T-helper 1 cell treated with Interleukin-12 subunit alpha and Interleukin-12 subunit beta and Interleukin-4 antibody, amounts not matched to agents 30 μg/mL and 1 μg/mL, for 36 hours (primary cell): ENCODE measurements around the gene RAD54L.

ENCODE experiments used
- H3K27ac Mint-ChIP-seq: one replicate; pipeline ENCODE4 v1.8.0; 2021; ENCODE audit warnings: mild to moderate bottlenecking, mixed read lengths
- H3K27me3 Mint-ChIP-seq: one replicate; pipeline ENCODE4 v1.8.0; 2021; ENCODE audit warnings: low read depth, mixed read lengths
- H3K36me3 Mint-ChIP-seq: one replicate; pipeline ENCODE4 v1.8.0; 2021; ENCODE audit warnings: low read depth, mixed read lengths
- H3K4me1 Mint-ChIP-seq: one replicate; pipeline ENCODE4 v1.8.0; 2021; ENCODE audit warnings: low read depth, mixed read lengths
- H3K4me3 Mint-ChIP-seq: one replicate; pipeline ENCODE4 v1.8.0; 2021; ENCODE audit warnings: mild to moderate bottlenecking, moderate library complexity, mixed read lengths
- H3K9me3 Mint-ChIP-seq: one replicate; pipeline ENCODE4 v1.8.0; 2021; ENCODE audit warnings: mixed read lengths

Gene RAD54L

GRCh38 chr1:46288485-46289133 is 41.0 kb downstream of the RAD54L start:
- Mint-ChIP-seq H3K4me1 (peaks cover 27% of the 10 kb centered on the region), H3K27me3 (no peaks in the 10 kb centered on the region), H3K9me3 (no peaks in the 10 kb centered on the region), H3K36me3 (peaks cover 24% of the 10 kb centered on the region), H3K27ac (no peak overlapping the region), H3K4me3 (no peak overlapping the region)

GRCh38 chr1:46289134-46289494 is 41.6 kb downstream of the RAD54L start:
- peaks cover 27% of the 10 kb centered on the region for H3K4me1 Mint-ChIP-seq
- no peak overlapping the region for H3K4me3 Mint-ChIP-seq
- H3K27ac Mint-ChIP-seq, result no peak overlapping the region
- H3K27me3 Mint-ChIP-seq, result no peaks in the 10 kb centered on the region
- H3K9me3 Mint-ChIP-seq, result no peaks in the 10 kb centered on the region
- peaks cover 22% of the 10 kb centered on the region for H3K36me3 Mint-ChIP-seq

- Mint-ChIP-seq H3K27me3 (no peaks in the 10 kb centered on the region), H3K4me1 (peaks cover 25% of the 10 kb centered on the region), H3K27ac (peak overlapping the region; percentile 20), H3K4me3 (no peak overlapping the region), H3K9me3 (no peaks in the 10 kb centered on the region), H3K36me3 (peaks cover 18% of the 10 kb centered on the region)
These were observed 42.4 kb downstream of the RAD54L start for GRCh38 chr1:46289976-46290375.

- Mint-ChIP-seq H3K27ac (no peak overlapping the region), H3K9me3 (no peaks in the 10 kb centered on the region), H3K4me3 (no peak overlapping the region), H3K36me3 (peaks cover 24% of the 10 kb centered on the region), H3K27me3 (no peaks in the 10 kb centered on the region), H3K4me1 (peaks cover 4% of the 10 kb centered on the region)
These were observed 47.7 kb downstream of the RAD54L start for GRCh38 chr1:46295306-46295705.

GRCh38 chr1:46298387-46298786 is 50.8 kb downstream of the RAD54L start:
- no peak overlapping the region for H3K4me3 Mint-ChIP-seq
- no peaks in the 10 kb centered on the region for H3K27me3 Mint-ChIP-seq
- H3K27ac Mint-ChIP-seq, result no peak overlapping the region

GRCh38 chr1:46300673-46301405 is 53.3 kb downstream of the RAD54L start:
- Mint-ChIP-seq H3K27me3 (no peaks in the 10 kb centered on the region), H3K36me3 (peaks cover 27% of the 10 kb centered on the region), H3K4me3 (peak overlapping the region; percentile 97), H3K27ac (peak overlapping the region; percentile 97), H3K9me3 (no peaks in the 10 kb centered on the region), H3K4me1 (peaks cover 23% of the 10 kb centered on the region)

More at GRCh38 chr1:46298387-46298786, 50.8 kb downstream of the RAD54L start:
- Mint-ChIP-seq H3K36me3 (peaks cover 25% of the 10 kb centered on the region), H3K9me3 (no peaks in the 10 kb centered on the region), H3K4me1 (peaks cover 17% of the 10 kb centered on the region)

- Mint-ChIP-seq H3K27me3 (no peaks in the 10 kb centered on the region), H3K27ac (peak overlapping the region; percentile 97), H3K4me3 (peak overlapping the region; percentile 97), H3K36me3 (peaks cover 23% of the 10 kb centered on the region), H3K9me3 (no peaks in the 10 kb centered on the region), H3K4me1 (peaks cover 25% of the 10 kb centered on the region)
These were observed 53.8 kb downstream of the RAD54L start for GRCh38 chr1:46301406-46301807.

- H3K27me3 Mint-ChIP-seq, result no peaks in the 10 kb centered on the region
- peak overlapping the region; percentile 97 for H3K4me3 Mint-ChIP-seq
- no peaks in the 10 kb centered on the region for H3K9me3 Mint-ChIP-seq
- H3K36me3 Mint-ChIP-seq, result peaks cover 16% of the 10 kb centered on the region
- H3K4me1 Mint-ChIP-seq, result peaks cover 28% of the 10 kb centered on the region
- peak overlapping the region; percentile 97 for H3K27ac Mint-ChIP-seq
These were observed 54.5 kb downstream of the RAD54L start for GRCh38 chr1:46301808-46302640.

- H3K9me3 Mint-ChIP-seq, result no peaks in the 10 kb centered on the region
- H3K4me1 Mint-ChIP-seq, result peaks cover 32% of the 10 kb centered on the region
- H3K36me3 Mint-ChIP-seq, result peaks cover 12% of the 10 kb centered on the region
- peak overlapping the region; percentile 97 for H3K27ac Mint-ChIP-seq
- peak overlapping the region; percentile 97 for H3K4me3 Mint-ChIP-seq
- no peaks in the 10 kb centered on the region for H3K27me3 Mint-ChIP-seq
These were observed 55.1 kb downstream of the RAD54L start for GRCh38 chr1:46302641-46303037.

GRCh38 chr1:46303038-46303871 is 55.7 kb downstream of the RAD54L start, which contains the start of the genes LRRC41 and UQCRH:
LRRC41 (minus strand) TSS chr1:46303616; CDS start chr1:46303322, 294 bp downstream.
UQCRH (plus strand) TSS chr1:46303698; CDS start chr1:46303767, 69 bp downstream.
- H3K4me1 Mint-ChIP-seq, result peaks cover 35% of the 10 kb centered on the region
- H3K27ac Mint-ChIP-seq, result peak within 1 kb of the TSS; percentile 97
- H3K9me3 Mint-ChIP-seq, result no peaks in the 10 kb centered on the region
- peaks cover 7% of the 10 kb centered on the region for H3K36me3 Mint-ChIP-seq
- no peaks in the 10 kb centered on the region for H3K27me3 Mint-ChIP-seq
- peak within 1 kb of the TSS; percentile 97 for H3K4me3 Mint-ChIP-seq

- Mint-ChIP-seq H3K4me3 (peak overlapping the region; percentile 97), H3K36me3 (peaks cover 11% of the 10 kb centered on the region), H3K27me3 (no peaks in the 10 kb centered on the region), H3K4me1 (peaks cover 40% of the 10 kb centered on the region), H3K27ac (peak overlapping the region; percentile 97), H3K9me3 (no peaks in the 10 kb centered on the region)
These were observed 56.3 kb downstream of the RAD54L start for GRCh38 chr1:46303872-46304326.

- Mint-ChIP-seq H3K4me3 (peak overlapping the region; percentile 48), H3K9me3 (no peaks in the 10 kb centered on the region), H3K4me1 (peaks cover 32% of the 10 kb centered on the region), H3K27me3 (no peaks in the 10 kb centered on the region), H3K27ac (no peak overlapping the region), H3K36me3 (peaks cover 23% of the 10 kb centered on the region)
These were observed 58.6 kb downstream of the RAD54L start for GRCh38 chr1:46306159-46306530.

GRCh38 chr1:46309401-46310159 is 62.0 kb downstream of the RAD54L start:
- Mint-ChIP-seq H3K27me3 (no peaks in the 10 kb centered on the region), H3K4me1 (peaks cover 24% of the 10 kb centered on the region), H3K27ac (no peak overlapping the region), H3K9me3 (no peaks in the 10 kb centered on the region), H3K36me3 (peaks cover 30% of the 10 kb centered on the region), H3K4me3 (no peak overlapping the region)
